SK-N-SH (cell line): ENCODE data around the gene SNX27. TPM values are rescaled to one million over a fixed set of nuclear protein-coding genes. Genes with fewer than 3 reads are reported as not detected.
A peak's percentile ranks its signal among the peaks of the same experiment; 100 is the strongest.

Experiments used
- CTCF ChIA-PET: fragments of 300-600, 350-600 bp; formaldehyde crosslinking; extraction: SDS; loops from one replicate; lab custom pipeline; 2021; lab: Yijun Ruan, JAX
- POLR2A ChIA-PET: fragments of 350-600 bp; sonication (Branson Sonifier 250); formaldehyde crosslinking; extraction: SDS; loops from one replicate; lab custom pipeline; 2020; ENCODE audit warnings: antibody characterized with exemption, inconsistent platforms; lab: Yijun Ruan, JAX
- DNase-seq: peaks from one replicate; pipeline ENCODE4 v3.0.0; 2012
- H2AFZ ChIP-seq: fragments of 200-600 bp; sonication (generic); 2 replicates; pipeline ENCODE4 v1.8.1; 2016; ENCODE audit warnings: antibody characterized with exemption, mild to moderate bottlenecking, low read depth
- H3F3A ChIP-seq: fragments of 200-600 bp; sonication (generic); replicated peaks from 2 replicates; pipeline ENCODE3; 2016; ENCODE audit warnings: antibody characterized with exemption, mild to moderate bottlenecking; ENCODE audit not compliant: insufficient read depth
- H3K27ac ChIP-seq, 2 experiments: fragments of 200-500 bp in 1 of 2; fragments of 200-600 bp in 1 of 2; sonication (Bioruptor generic) in 1 of 2; sonication (generic), shearing (Covaris generic) in 1 of 2; 2 replicates each; pipeline versions ENCODE4 v1.5.1 to v1.6.1; 2014 to 2016; ENCODE audit warnings: low read depth in 2 of 2, inconsistent platforms in 1 of 2, low read length in 1 of 2, mild to moderate bottlenecking in 1 of 2, mixed read lengths in 1 of 2
- H3K27me3 ChIP-seq: fragments of 200-600 bp; sonication (generic), shearing (Covaris generic); 2 replicates; pipeline ENCODE4 v1.6.1; 2016; ENCODE audit warnings: mixed run types; ENCODE audit not compliant: insufficient read depth
- H3K36me3 ChIP-seq, 2 experiments: fragments of 200-500 bp in 1 of 2; fragments of 200-600 bp in 1 of 2; sonication (Bioruptor generic) in 1 of 2; sonication (generic) in 1 of 2; replicated peaks in 1 of 2; 2 replicates each; pipeline versions ENCODE3 to v1.5.1; 2014 to 2016; ENCODE audit warnings: low read length in 1 of 2, mild to moderate bottlenecking in 1 of 2; ENCODE audit not compliant: insufficient read depth in 2 of 2, control insufficient read depth in 1 of 2
- H3K4me1 ChIP-seq, 2 experiments: fragments of 200-500 bp in 1 of 2; fragments of 200-600 bp in 1 of 2; sonication (Bioruptor generic) in 1 of 2; sonication (generic), shearing (Covaris generic) in 1 of 2; 2 replicates each; pipeline versions ENCODE4 v1.5.1 to v1.6.1; 2014 to 2016; ENCODE audit warnings: low read depth in 1 of 2, low read length in 1 of 2, mixed run types in 1 of 2; ENCODE audit not compliant: insufficient read depth in 2 of 2, control insufficient read depth in 1 of 2
- H3K4me2 ChIP-seq: fragments of 200-600 bp; sonication (generic), shearing (Covaris generic); 2 replicates; pipeline ENCODE4 v1.6.1; 2017; ENCODE audit warnings: mixed run types
- H3K4me3 ChIP-seq, 2 experiments: fragments of 200-500 bp in 1 of 2; fragments of 200-600 bp in 1 of 2; sonication (Bioruptor generic) in 1 of 2; sonication (generic), shearing (Covaris generic) in 1 of 2; 2 replicates each; pipeline versions ENCODE4 v1.5.1 to v1.8.1; 2014 to 2016; ENCODE audit warnings: low read depth in 2 of 2, inconsistent platforms in 1 of 2, low read length in 1 of 2, mild to moderate bottlenecking in 1 of 2, mixed read lengths in 1 of 2, moderate library complexity in 1 of 2
- H3K79me2 ChIP-seq: fragments of 200-600 bp; sonication (generic); 2 replicates; pipeline ENCODE4 v1.8.1; 2017; ENCODE audit warnings: mild to moderate bottlenecking; ENCODE audit not compliant: insufficient read depth
- H3K9ac ChIP-seq: fragments of 200-600 bp; sonication (generic); 2 replicates; pipeline ENCODE4 v1.6.1; 2017; ENCODE audit warnings: mixed run types
- H3K9me2 ChIP-seq: fragments of 200-600 bp; sonication (generic); 2 replicates; pipeline ENCODE4 v1.6.1; 2017; ENCODE audit warnings: mixed run types
- H3K9me3 ChIP-seq: fragments of 200-600 bp; sonication (generic); 2 replicates; pipeline ENCODE4 v1.6.1; 2017; ENCODE audit warnings: mixed run types, mild to moderate bottlenecking, moderate library complexity
- H4K20me1 ChIP-seq: fragments of 200-600 bp; sonication (generic); 2 replicates; pipeline ENCODE4 v1.6.1; 2017; ENCODE audit warnings: mild to moderate bottlenecking, mixed run types; ENCODE audit not compliant: insufficient read depth
- CHD2 ChIP-seq: fragments of 150-350 bp; IDR thresholded peaks from 2 replicates; pipeline ENCODE4 v1.6.1; 2018; ENCODE audit warnings: low read length; ENCODE audit not compliant: partially characterized antibody
- EZH2phosphoT487 ChIP-seq: fragments of 200-600 bp; sonication (generic); IDR thresholded peaks from 2 replicates; pipeline ENCODE4 v1.6.1; 2017; ENCODE audit warnings: low read depth, mixed run types, mild to moderate bottlenecking, antibody characterized with exemption, moderate library complexity, borderline replicate concordance
- FOSL2 ChIP-seq: IDR thresholded peaks from 2 replicates; pipeline ENCODE4 v1.4.0; 2012; ENCODE audit warnings: low read depth, mild to moderate bottlenecking, moderate library complexity, borderline replicate concordance
- FOXJ3 ChIP-seq: sonication (generic); formaldehyde crosslinking; IDR thresholded peaks from 2 replicates; pipeline ENCODE4 v1.5.1; 2020; ENCODE audit warnings: mild to moderate bottlenecking, missing genetic modification reagents
- IRF3 ChIP-seq: fragments of 150-350 bp; IDR thresholded peaks from 2 replicates; pipeline ENCODE4 v1.6.1; 2016; ENCODE audit warnings: mild to moderate bottlenecking, low read depth, low read length
- JUND ChIP-seq: IDR thresholded peaks from 2 replicates; pipeline ENCODE4 v1.4.0; 2012
- MEF2A ChIP-seq: IDR thresholded peaks from 2 replicates; pipeline ENCODE4 v1.4.0; 2012; ENCODE audit warnings: low read depth, borderline replicate concordance
- PBX3 ChIP-seq: IDR thresholded peaks from 2 replicates; pipeline ENCODE4; 2012
- RCOR1 ChIP-seq: fragments of 150-350 bp; IDR thresholded peaks from 2 replicates; pipeline ENCODE4 v1.6.1; 2017; ENCODE audit warnings: antibody characterized with exemption, low read length
- SMC3 ChIP-seq: IDR thresholded peaks from 2 replicates; pipeline ENCODE4 v1.6.1; 2012; ENCODE audit warnings: low read depth, low read length, improper control_type of control experiment
- TEAD4 ChIP-seq: IDR thresholded peaks from 2 replicates; pipeline ENCODE4 v1.4.0; 2012; ENCODE audit warnings: mild to moderate bottlenecking, borderline replicate concordance; ENCODE audit not compliant: insufficient read depth
- YY1 ChIP-seq: IDR thresholded peaks from 2 replicates; pipeline ENCODE4 v1.4.0; 2012; ENCODE audit warnings: low read depth, mild to moderate bottlenecking
- WGBS: methylation state at CpG from one replicate; pipeline ENCODE4 v1.1.6; 2017; ENCODE audit warnings: low lambda C conversion rate; 5-methylcytosine and 5-hydroxymethylcytosine counted together
- polyA plus RNA-seq, 3 experiments: library from polyadenylated mRNA; depleted of rRNA; stranded (reverse); fragments of >200 nt; gene quantifications; 2 replicates each; pipeline ENCODE4 v1.2.3, GENCODE V29; 2012
- TF ChIP-seq, protein P1 (sequence below): IDR thresholded peaks from 2 replicates; pipeline ENCODE4 v1.6.1; 2012; ENCODE audit warnings: mild to moderate bottlenecking, low read depth, low read length, moderate library complexity
- TF ChIP-seq, protein P2 (sequence below): fragments of 200-600 bp; sonication (generic); IDR thresholded peaks from 2 replicates; pipeline ENCODE4 v1.6.1; 2017; ENCODE audit warnings: antibody characterized with exemption, mild to moderate bottlenecking, moderate library complexity
- TF ChIP-seq, protein P3 (sequence below): IDR thresholded peaks from 2 replicates; pipeline ENCODE4 v1.4.0; 2012; ENCODE audit warnings: low read depth

SNX27 gene
- polyA plus RNA-seq, 1 of the 3 experiments (the other 2 are of a cell fraction): 10.8 TPM

- Histone ChIP-seq H3K4me1 (peaks cover 0 to 2% of the 10 kb centered on the region in 2 experiments; a peak in 1 of 4 replicates), H3K36me3 (no peaks in the 10 kb centered on the region), H3K9me2 (no peaks in the 10 kb centered on the region), H3K4me3 (0 out of 4 replicates have a peak overlapping the region, but pooled peaks of 1 of the 2 experiments have one; percentile 7)
- POLR2A ChIA-PET: no interaction called here
- TF ChIP-seq MEF2A (no peak), TEAD4 (no peak), FOSL2 (no peak), PBX3 (no peak)
- TF ChIP-seq, protein P1, sequence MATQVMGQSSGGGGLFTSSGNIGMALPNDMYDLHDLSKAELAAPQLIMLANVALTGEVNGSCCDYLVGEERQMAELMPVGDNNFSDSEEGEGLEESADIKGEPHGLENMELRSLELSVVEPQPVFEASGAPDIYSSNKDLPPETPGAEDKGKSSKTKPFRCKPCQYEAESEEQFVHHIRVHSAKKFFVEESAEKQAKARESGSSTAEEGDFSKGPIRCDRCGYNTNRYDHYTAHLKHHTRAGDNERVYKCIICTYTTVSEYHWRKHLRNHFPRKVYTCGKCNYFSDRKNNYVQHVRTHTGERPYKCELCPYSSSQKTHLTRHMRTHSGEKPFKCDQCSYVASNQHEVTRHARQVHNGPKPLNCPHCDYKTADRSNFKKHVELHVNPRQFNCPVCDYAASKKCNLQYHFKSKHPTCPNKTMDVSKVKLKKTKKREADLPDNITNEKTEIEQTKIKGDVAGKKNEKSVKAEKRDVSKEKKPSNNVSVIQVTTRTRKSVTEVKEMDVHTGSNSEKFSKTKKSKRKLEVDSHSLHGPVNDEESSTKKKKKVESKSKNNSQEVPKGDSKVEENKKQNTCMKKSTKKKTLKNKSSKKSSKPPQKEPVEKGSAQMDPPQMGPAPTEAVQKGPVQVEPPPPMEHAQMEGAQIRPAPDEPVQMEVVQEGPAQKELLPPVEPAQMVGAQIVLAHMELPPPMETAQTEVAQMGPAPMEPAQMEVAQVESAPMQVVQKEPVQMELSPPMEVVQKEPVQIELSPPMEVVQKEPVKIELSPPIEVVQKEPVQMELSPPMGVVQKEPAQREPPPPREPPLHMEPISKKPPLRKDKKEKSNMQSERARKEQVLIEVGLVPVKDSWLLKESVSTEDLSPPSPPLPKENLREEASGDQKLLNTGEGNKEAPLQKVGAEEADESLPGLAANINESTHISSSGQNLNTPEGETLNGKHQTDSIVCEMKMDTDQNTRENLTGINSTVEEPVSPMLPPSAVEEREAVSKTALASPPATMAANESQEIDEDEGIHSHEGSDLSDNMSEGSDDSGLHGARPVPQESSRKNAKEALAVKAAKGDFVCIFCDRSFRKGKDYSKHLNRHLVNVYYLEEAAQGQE: no peak
- TF ChIP-seq, all 33 proteins: peak for 0
- DNase-seq: no peak
- no peaks in the 10 kb centered on the region for H3F3A ChIP-seq
- CTCF ChIA-PET: interaction anchor here (1.6 to 3.3 kb wide), 2 partner anchors 96 to 205 kb away, joined by 4 to 12 read pairs; no protein-coding TSS in a partner anchor
- H3K9me3 ChIP-seq: no peaks in the 10 kb centered on the region
- H3K79me2 ChIP-seq: no peaks in the 10 kb centered on the region
- H2AFZ ChIP-seq: no peak overlapping the region
- H3K27me3 ChIP-seq: peaks cover 25% of the 10 kb centered on the region; the same call in 1 of the 2 replicates
- H3K9ac ChIP-seq: no peak overlapping the region
- H3K4me2 ChIP-seq: no peak overlapping the region
- H3K27ac ChIP-seq: no peak overlapping the region
- H4K20me1 ChIP-seq: no peaks in the 10 kb centered on the region
- WGBS: 38% methylated on average over 3 of the region's 3 CpGs
Measured at GRCh38 chr1:151739590-151740355, 127.9 kb downstream of the SNX27 start.

DNA sequence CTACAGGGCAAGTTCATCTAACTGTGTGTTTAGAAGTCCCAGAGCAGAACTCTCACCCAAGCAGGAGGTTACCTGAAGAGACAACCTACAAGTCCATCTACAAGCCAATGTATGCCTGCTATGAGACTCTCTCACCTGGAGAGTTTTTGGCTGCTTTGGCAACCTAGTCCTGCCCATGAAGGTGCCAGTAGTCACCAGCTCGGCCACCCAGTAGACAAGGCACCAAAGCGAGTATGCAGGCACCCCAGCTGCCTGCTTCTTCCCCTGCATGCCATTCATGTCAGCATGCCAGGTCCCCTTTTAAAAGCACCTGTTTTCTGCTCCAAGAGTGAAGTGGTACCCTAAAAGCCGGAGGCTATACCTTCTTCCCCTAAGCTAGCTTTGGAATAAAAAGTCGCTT, 129.7 kb downstream of the SNX27 start:
- Histone ChIP-seq H3K4me3 (no peak overlapping the region), H3K4me1 (no peaks in the 10 kb centered on the region), H2AFZ (no peak overlapping the region), H3K27ac (no peak overlapping the region), H3F3A (no peaks in the 10 kb centered on the region), H3K27me3 (peaks cover 34% of the 10 kb centered on the region; the same call in 1 of the 2 replicates), H4K20me1 (no peaks in the 10 kb centered on the region), H3K9me2 (no peaks in the 10 kb centered on the region), H3K36me3 (no peaks in the 10 kb centered on the region), H3K4me2 (no peak overlapping the region), H3K9me3 (no peaks in the 10 kb centered on the region), H3K79me2 (no peaks in the 10 kb centered on the region), H3K9ac (no peak overlapping the region)
- CTCF ChIA-PET: interaction anchor here (1.3 kb wide), 1 partner anchor 25 kb away, joined by 3 read pairs; the partner anchor contains the start of gene CELF3
- DNase-seq: no peak
- POLR2A ChIA-PET: no interaction called here
- WGBS: 44% methylated on average over 4 of the region's 4 CpGs
- no peak for TF ChIP-seq PBX3
- no peak for TF ChIP-seq IRF3
- no peak for TF ChIP-seq JUND
- no peak for TF ChIP-seq YY1
- TF ChIP-seq, protein P2, sequence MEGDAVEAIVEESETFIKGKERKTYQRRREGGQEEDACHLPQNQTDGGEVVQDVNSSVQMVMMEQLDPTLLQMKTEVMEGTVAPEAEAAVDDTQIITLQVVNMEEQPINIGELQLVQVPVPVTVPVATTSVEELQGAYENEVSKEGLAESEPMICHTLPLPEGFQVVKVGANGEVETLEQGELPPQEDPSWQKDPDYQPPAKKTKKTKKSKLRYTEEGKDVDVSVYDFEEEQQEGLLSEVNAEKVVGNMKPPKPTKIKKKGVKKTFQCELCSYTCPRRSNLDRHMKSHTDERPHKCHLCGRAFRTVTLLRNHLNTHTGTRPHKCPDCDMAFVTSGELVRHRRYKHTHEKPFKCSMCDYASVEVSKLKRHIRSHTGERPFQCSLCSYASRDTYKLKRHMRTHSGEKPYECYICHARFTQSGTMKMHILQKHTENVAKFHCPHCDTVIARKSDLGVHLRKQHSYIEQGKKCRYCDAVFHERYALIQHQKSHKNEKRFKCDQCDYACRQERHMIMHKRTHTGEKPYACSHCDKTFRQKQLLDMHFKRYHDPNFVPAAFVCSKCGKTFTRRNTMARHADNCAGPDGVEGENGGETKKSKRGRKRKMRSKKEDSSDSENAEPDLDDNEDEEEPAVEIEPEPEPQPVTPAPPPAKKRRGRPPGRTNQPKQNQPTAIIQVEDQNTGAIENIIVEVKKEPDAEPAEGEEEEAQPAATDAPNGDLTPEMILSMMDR: no peak
- no peak for TF ChIP-seq RCOR1
- TF ChIP-seq FOXJ3 (CRISPR knock-in tag): no peak
- TF ChIP-seq, protein P3, sequence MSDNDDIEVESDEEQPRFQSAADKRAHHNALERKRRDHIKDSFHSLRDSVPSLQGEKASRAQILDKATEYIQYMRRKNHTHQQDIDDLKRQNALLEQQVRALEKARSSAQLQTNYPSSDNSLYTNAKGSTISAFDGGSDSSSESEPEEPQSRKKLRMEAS: no peak
- TF ChIP-seq EZH2phosphoT487: no peak
- no peak for TF ChIP-seq CHD2
- no peak for TF ChIP-seq SMC3
